Vagina (tissue), 2 donors: ENCODE data around the gene SLC8A2.

Source experiments
- POLR2A ChIP-seq, 2 donors: fragments of 450-650 bp; IDR thresholded peaks; one replicate each; pipeline ENCODE4 v1.6.1; 2017; ENCODE audit warnings: antibody characterized with exemption in 2 of 2, mild to moderate bottlenecking in 2 of 2, moderate library complexity in 2 of 2
- POLR2AphosphoS5 ChIP-seq, 2 donors: sonication (generic); formaldehyde crosslinking; IDR thresholded peaks; one replicate each; pipeline ENCODE4 v1.9.0; 2017; ENCODE audit warnings: antibody characterized with exemption in 2 of 2, mild to moderate bottlenecking in 2 of 2, low read depth in 1 of 2; ENCODE audit not compliant: insufficient read depth in 1 of 2
- TF ChIP-seq, protein P1 (sequence below), 3 experiments: fragments of 450-650 bp in 2 of 3; fragments of 200-600 bp in 1 of 3; sonication (generic) in 1 of 3; IDR thresholded peaks; one replicate each; pipeline ENCODE4 v1.5.1; 2017 to 2019; ENCODE audit warnings: antibody characterized with exemption in 3 of 3, mild to moderate bottlenecking in 2 of 3, moderate library complexity in 2 of 3

DNA sequence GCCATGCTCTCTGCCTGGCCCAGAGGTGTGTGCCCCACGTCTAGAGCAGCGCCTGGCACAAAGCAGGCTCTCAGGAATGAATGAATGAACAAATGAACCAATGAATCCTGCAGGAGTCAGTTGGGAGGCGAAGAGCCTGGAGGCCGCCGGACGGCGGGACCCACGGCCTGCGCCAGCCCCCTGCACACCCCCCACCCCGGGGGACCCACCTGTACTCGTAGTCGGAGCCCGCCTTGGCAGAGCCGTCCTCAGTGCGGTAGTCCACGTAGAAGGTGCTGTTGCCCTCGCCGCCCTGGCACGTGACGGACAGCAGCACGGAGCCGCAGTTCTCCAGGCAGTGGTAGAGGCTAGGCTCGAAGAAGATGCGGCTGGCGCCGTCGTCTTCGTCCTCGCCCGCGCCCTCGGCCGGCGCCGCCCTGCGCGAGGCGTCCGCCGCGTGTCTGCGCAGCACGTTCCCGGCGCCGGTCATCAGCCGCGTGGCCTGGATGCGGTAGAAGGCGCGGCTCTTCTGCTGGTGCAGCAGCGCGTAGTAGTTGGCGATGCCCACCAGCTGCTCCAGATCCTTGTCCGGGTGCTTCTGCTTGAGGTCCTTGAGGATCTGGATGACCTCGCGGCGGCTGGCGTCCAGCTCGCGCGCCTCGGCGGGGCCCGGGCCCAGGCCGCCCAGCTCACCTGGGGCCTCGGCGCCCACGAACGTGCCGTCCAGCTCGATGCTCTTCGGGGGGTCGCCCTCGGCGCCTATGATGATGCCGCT, 14.8 kb downstream of the SLC8A2 start:
- TF ChIP-seq, protein P1, sequence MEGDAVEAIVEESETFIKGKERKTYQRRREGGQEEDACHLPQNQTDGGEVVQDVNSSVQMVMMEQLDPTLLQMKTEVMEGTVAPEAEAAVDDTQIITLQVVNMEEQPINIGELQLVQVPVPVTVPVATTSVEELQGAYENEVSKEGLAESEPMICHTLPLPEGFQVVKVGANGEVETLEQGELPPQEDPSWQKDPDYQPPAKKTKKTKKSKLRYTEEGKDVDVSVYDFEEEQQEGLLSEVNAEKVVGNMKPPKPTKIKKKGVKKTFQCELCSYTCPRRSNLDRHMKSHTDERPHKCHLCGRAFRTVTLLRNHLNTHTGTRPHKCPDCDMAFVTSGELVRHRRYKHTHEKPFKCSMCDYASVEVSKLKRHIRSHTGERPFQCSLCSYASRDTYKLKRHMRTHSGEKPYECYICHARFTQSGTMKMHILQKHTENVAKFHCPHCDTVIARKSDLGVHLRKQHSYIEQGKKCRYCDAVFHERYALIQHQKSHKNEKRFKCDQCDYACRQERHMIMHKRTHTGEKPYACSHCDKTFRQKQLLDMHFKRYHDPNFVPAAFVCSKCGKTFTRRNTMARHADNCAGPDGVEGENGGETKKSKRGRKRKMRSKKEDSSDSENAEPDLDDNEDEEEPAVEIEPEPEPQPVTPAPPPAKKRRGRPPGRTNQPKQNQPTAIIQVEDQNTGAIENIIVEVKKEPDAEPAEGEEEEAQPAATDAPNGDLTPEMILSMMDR (IDR thresholded peaks at IDR 0.05) = no peak
- TF ChIP-seq POLR2A (IDR thresholded peaks at IDR 0.05) (no peak), POLR2AphosphoS5 (IDR thresholded peaks at IDR 0.05; ENCODE audit: insufficient read depth in 1 of 2, low read depth in 1 of 2) (no peak)
